ENCODE measurements around the gene UGT1A3.
"Not testable (repeated sequence)": the region's sequence is repeated elsewhere in the genome, so short reads cannot be mapped to it uniquely, and the experiment has no call there.

Gene UGT1A3

GRCh38 chr2:233740870-233741269 lies 12.0 kb downstream of the UGT1A3 start:
- Histone ChIP-seq H3K27me3 (no peaks in the 10 kb centered on the region), H4K20me1 (no peaks in the 10 kb centered on the region)

DNA sequence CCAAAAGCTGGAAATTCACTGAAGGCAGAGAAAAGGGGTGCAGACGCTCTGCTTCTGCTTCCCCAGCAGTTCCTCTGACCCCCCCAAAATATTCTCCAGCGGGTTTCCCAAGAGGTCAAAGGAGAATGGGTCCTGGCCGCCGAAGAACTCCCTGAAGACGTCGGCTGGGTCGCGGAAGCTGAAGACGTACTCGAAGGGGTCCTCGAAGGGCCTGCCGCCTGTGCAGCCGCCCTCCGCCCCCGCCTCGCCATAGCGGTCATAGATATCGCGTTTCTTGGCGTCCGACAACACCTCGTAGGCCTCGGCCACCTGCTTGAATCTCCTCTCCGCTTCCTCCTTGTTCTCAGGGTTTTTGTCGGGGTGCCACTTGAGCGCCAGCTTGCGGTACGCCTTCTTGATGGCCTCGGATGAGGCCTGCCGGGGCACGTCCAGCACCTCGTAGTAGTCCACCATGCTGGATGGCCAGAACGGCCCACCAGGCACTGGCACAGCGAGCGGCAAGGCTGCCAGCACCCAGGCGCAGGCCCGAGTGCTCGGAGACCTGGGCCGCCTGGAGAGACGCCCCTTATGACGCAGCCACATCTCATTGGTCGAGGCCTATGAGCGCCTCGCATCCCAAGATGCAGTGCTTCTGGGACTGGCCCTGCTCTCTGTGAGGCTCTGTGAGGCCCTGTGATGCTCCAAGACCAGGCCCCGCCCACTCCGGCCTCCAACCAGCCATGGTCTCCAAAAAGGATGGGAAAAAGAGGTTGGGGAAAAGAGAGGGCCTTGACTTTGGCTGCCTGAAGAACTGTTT lies 14.8 kb downstream of the UGT1A3 start:
- Histone ChIP-seq H3K27ac (no peak overlapping the region), H3K36me3 (no peaks in the 10 kb centered on the region), H3K9ac (no peak overlapping the region), H3K9me3 (replicated peaks in 1 of 11) (peaks cover 0 to 9% (median 0%) of the 10 kb centered on the region in 11 experiments; a peak in 5 of 22 replicates), H3K4me2 (no peak overlapping the region), H3K27me3 (no peaks in the 10 kb centered on the region), H3K4me1 (no peaks in the 10 kb centered on the region), H3K4me3 (no peak overlapping the region), H4K20me1 (no peaks in the 10 kb centered on the region)
- no peak for TF ChIP-seq Cebpa-rat (IDR thresholded peaks at IDR 0.05)

More at GRCh38 chr2:233740870-233741269, 12.0 kb downstream of the UGT1A3 start:
- Histone ChIP-seq H3K4me3 (no peak overlapping the region), H3K36me3 (no peaks in the 10 kb centered on the region), H3K27ac (no peak overlapping the region), H3K9ac (no peak overlapping the region), H3K9me3 (replicated peaks in 1 of 11) (peaks cover 0 to 14% (median 5%) of the 10 kb centered on the region in 11 experiments; a peak in 7 of 22 replicates), H3K4me1 (no peaks in the 10 kb centered on the region), H3K4me2 (no peak overlapping the region)
- no peak for TF ChIP-seq Cebpa-rat (IDR thresholded peaks at IDR 0.05)

- no peak overlapping the region for H3K4me3 ChIP-seq
- no peak overlapping the region for H3K27ac ChIP-seq
- H3K9me3 ChIP-seq (replicated peaks in 1 of 11) = peaks cover 2 to 16% (median 10%) of the 10 kb centered on the region in 11 experiments; a peak in 21 of 22 replicates
These were observed 16.4 kb downstream of the UGT1A3 start for GRCh38 chr2:233745073-233745755.

GRCh38 chr2:233745838-233746237 lies 17.0 kb downstream of the UGT1A3 start:
- H3K9me3 ChIP-seq (replicated peaks in 1 of 11) = peaks cover 8 to 22% (median 16%) of the 10 kb centered on the region in 11 experiments
- not testable (repeated sequence) for H3K4me3 ChIP-seq, H3K9ac ChIP-seq, H3K36me3 ChIP-seq, H3K4me1 ChIP-seq, H3K27ac ChIP-seq, H3K27me3 ChIP-seq, H3K4me2 ChIP-seq, H4K20me1 ChIP-seq

More at GRCh38 chr2:233745073-233745755, 16.4 kb downstream of the UGT1A3 start:
- Histone ChIP-seq H3K4me1 (no peaks in the 10 kb centered on the region), H4K20me1 (no peaks in the 10 kb centered on the region), H3K27me3 (no peaks in the 10 kb centered on the region), H3K4me2 (no peak overlapping the region), H3K9ac (no peak overlapping the region), H3K36me3 (no peaks in the 10 kb centered on the region)
- TF ChIP-seq Cebpa-rat (IDR thresholded peaks at IDR 0.05) = no peak

DNA sequence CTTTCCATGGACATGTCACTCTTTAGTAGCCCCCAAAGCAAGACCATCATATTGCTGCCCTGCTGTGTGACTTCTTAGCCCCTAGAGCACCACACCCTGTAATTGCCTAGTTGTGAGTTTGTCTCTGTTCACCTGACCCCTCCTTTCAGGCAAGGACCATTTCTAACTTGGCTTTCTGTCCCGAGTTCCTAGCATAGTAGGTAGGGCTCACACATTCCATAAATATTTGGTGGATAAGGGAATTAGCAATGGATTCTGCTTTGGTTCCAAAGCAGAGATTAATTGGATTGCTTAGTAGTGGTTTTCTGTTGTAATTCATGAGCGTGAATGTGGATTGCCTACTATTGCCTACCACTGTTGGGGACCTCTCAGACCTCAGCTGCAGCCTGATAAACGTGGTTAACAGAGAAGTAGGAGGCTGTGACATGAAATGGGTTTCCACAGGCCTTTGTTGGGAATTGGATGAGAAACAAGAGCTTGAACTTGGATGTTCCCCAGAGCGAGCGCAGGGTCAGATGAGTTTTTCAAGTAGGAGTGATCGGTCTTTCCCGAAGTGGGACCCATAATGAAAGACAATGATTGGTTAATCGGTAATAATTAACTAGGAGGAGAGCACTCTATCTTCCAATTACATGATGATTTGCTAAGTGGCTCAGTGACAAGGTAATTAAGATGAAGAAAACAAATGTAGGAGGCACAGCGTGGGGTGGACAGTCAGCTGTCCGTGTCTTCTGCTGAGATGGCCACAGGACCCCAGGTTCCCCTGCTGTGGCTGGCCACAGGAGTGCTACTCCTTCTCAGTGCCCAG lies 17.8 kb downstream of the UGT1A3 start:
- no peak overlapping the region for H3K9ac ChIP-seq
- H3K9me3 ChIP-seq (replicated peaks in 1 of 11) = peaks cover 16 to 31% (median 24%) of the 10 kb centered on the region in 11 experiments
- no peak overlapping the region for H3K27ac ChIP-seq
- no peak overlapping the region for H3K4me3 ChIP-seq
- no peaks in the 10 kb centered on the region for H4K20me1 ChIP-seq
- H3K4me1 ChIP-seq = no peaks in the 10 kb centered on the region
- TF ChIP-seq Cebpa-rat (IDR thresholded peaks at IDR 0.05) = no peak
- H3K27me3 ChIP-seq = no peaks in the 10 kb centered on the region
- H3K4me2 ChIP-seq = no peak overlapping the region
- 0 out of 22 replicates have a peak, but pooled peaks cover 0 to 4% (median 0%) of the 10 kb centered on the region in 11 experiments for H3K36me3 ChIP-seq

DNA sequence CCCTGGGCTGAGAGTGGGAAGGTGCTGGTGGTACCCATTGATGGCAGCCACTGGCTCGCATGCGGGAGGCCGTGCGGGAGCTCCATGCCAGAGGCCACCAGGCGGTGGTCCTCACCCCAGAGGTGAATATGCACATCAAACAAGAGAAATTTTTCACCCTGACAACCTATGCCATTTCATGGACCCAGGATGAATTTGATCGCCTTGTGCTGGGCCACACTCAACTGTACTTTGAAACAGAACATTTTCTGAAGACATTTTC lies 18.4 kb downstream of the UGT1A3 start:
- Histone ChIP-seq H3K27ac (no peak overlapping the region), H3K9ac (no peak overlapping the region), H3K9me3 (replicated peaks in 1 of 11) (peaks cover 20 to 36% (median 29%) of the 10 kb centered on the region in 11 experiments), H3K36me3 (0 out of 22 replicates have a peak, but pooled peaks cover 0 to 4% (median 0%) of the 10 kb centered on the region in 11 experiments), H4K20me1 (no peaks in the 10 kb centered on the region), H3K27me3 (no peaks in the 10 kb centered on the region), H3K4me2 (no peak overlapping the region), H3K4me1 (no peaks in the 10 kb centered on the region), H3K4me3 (no peak overlapping the region)
- no peak for TF ChIP-seq Cebpa-rat (IDR thresholded peaks at IDR 0.05)

DNA sequence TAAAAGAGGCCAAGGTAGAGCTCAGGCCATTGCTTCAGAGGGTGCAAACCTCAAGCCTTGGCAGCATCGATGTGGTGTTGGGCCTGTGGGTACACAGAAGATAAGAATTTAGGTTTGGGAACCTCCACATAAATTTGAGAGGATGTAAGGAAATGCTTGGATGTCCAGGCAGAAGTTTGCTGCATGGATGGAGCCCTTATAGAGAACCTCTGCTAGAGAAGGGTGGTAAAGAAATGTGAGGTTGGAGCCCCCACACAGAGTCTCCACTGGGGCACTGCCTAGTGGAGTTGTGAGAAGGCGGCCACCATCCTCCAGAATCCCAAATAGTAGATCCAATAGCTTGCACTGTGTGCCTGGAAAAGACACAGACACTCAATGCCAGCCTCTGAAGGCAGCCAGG lies 21.8 kb downstream of the UGT1A3 start:
- H3K27me3 ChIP-seq, H3K27ac ChIP-seq: not testable (repeated sequence)

DNA sequence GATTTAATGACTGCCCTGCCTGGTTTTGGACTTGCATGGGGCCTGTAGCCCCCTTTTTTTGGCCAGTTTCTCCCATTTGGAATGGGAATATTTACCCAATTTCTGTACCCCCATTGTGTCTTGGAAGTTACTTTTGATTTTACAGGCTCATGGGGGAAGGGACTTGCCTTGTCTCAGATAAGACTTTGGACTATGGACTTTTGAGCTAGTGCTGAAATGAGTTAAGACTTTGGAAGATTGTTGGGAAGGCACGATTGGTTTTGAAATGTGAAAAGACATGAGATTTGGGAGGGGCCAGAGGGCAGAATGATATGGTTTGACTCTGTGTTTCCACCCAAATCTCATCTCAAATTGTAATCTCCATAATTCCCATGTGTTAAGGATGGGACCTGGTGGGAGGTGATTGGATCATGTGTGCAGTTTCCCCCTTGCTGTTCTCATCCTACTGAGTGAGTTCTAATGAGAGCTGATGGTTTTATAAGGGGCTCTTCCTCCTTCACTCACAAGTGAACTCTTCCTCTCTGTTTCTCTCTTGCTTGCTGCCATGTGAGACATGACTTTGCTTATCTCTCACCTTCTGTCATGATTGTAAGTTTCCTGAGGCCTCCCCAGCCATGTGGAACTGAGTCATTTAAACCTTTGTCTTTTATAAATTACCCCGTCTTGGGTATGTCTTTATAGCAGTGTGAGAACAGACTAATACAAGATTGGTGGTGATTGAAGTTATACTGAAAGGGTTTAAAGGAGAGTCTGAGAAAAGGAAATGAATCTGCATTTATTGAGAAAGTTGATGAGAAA lies 22.6 kb downstream of the UGT1A3 start:
- H3K4me3 ChIP-seq, H4K20me1 ChIP-seq, H3K36me3 ChIP-seq, H3K27ac ChIP-seq, H3K9ac ChIP-seq, H3K4me1 ChIP-seq, H3K27me3 ChIP-seq, H3K4me2 ChIP-seq: not testable (repeated sequence)
- H3K9me3 ChIP-seq (replicated peaks in 1 of 11) = peaks cover 33 to 51% (median 46%) of the 10 kb centered on the region in 11 experiments

More for the DNA sequence above, 21.8 kb downstream of the UGT1A3 start:
- H3K36me3 ChIP-seq, H4K20me1 ChIP-seq, H3K4me1 ChIP-seq, H3K4me2 ChIP-seq, H3K4me3 ChIP-seq, H3K9ac ChIP-seq: not testable (repeated sequence)
- H3K9me3 ChIP-seq (replicated peaks in 1 of 11) = peaks cover 33 to 51% (median 46%) of the 10 kb centered on the region in 11 experiments

All from BLaER1 treated with 17β-estradiol and CSF1 and Interleukin-3, amounts not matched to agents 10 nM and 100 nM (cell line).